PC-9 (cell line): ENCODE measurements around the gene DLG2.
"Not testable (repeated sequence)": the region's sequence is repeated elsewhere in the genome, so short reads cannot be mapped to it uniquely, and the experiment has no call there.

Source experiments
- EZH2 ChIP-seq: fragments of 200-600 bp; sonication (generic); IDR thresholded peaks from 2 replicates; pipeline ENCODE4 v1.8.0; 2017; ENCODE audit warnings: antibody characterized with exemption, low read depth
- TF ChIP-seq, protein P1 (sequence below): fragments of 200-600 bp; sonication (generic); conservative IDR thresholded peaks from 2 replicates; pipeline ENCODE4 v1.6.1; 2017; ENCODE audit warnings: mixed run types, antibody characterized with exemption, mild to moderate bottlenecking, moderate library complexity

DNA sequence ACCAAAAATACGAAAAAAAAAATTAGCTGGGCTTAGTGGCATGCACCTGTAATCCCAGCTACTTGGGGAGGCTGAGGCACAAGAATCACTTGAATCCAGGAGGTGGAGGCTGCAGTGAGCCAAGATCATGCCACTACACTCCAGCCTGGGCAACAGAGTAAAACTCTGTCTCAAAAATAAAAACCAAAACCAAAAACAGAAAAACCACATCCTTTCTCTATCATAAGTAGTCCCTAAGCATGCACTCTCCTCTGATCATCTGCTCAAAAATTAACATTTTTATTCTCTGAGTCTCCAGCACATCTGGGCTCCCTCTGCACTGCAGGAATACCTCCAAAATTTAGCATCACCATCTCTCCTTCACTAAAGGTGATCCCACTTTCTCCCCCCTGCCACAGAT is 516.9 kb downstream of the DLG2 start:
- TF ChIP-seq, protein P1, sequence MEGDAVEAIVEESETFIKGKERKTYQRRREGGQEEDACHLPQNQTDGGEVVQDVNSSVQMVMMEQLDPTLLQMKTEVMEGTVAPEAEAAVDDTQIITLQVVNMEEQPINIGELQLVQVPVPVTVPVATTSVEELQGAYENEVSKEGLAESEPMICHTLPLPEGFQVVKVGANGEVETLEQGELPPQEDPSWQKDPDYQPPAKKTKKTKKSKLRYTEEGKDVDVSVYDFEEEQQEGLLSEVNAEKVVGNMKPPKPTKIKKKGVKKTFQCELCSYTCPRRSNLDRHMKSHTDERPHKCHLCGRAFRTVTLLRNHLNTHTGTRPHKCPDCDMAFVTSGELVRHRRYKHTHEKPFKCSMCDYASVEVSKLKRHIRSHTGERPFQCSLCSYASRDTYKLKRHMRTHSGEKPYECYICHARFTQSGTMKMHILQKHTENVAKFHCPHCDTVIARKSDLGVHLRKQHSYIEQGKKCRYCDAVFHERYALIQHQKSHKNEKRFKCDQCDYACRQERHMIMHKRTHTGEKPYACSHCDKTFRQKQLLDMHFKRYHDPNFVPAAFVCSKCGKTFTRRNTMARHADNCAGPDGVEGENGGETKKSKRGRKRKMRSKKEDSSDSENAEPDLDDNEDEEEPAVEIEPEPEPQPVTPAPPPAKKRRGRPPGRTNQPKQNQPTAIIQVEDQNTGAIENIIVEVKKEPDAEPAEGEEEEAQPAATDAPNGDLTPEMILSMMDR = not testable (repeated sequence)
- not testable (repeated sequence) for TF ChIP-seq EZH2
